K562 (cell line): ENCODE results near the gene SRRT. TPM values are rescaled to one million over a fixed set of nuclear protein-coding genes. Genes with fewer than 3 reads are reported as not detected.

Source experiments
- CLOCK ChIP-seq: fragments of 250-450 bp; sonication (Bioruptor Pico); IDR thresholded peaks from 2 replicates; pipeline ENCODE4 v1.4.0; 2020; ENCODE audit warnings: mild to moderate bottlenecking, moderate library complexity, borderline replicate concordance
- ELF2 ChIP-seq: fragments of 250-450 bp; sonication (Bioruptor Pico); IDR thresholded peaks from 2 replicates; pipeline ENCODE4 v1.5.0; 2021; ENCODE audit warnings: mild to moderate bottlenecking
- IRF2 ChIP-seq: sonication (generic); formaldehyde crosslinking; IDR thresholded peaks from 2 replicates; pipeline ENCODE4 v1.8.1; 2022; ENCODE audit warnings: mild to moderate bottlenecking, missing genetic modification reagents
- NRF1 ChIP-seq, 2 experiments: fragments of 450-650 bp; IDR thresholded peaks in 1 of 2; conservative IDR thresholded peaks in 1 of 2; 2 replicates each; pipeline ENCODE4 v1.6.1; 2014; ENCODE audit warnings: mild to moderate bottlenecking in 2 of 2
- RNF2 ChIP-seq: sonication (generic); IDR thresholded peaks from 2 replicates; pipeline ENCODE4 v1.6.1; 2016
- SETDB1 ChIP-seq: IDR thresholded peaks from one replicate; pipeline ENCODE4 v1.6.1; 2012; ENCODE audit warnings: low read length, control low read depth, inconsistent platforms
- TCF15 ChIP-seq: fragments of 250-450 bp; sonication (Bioruptor Pico); IDR thresholded peaks from 2 replicates; pipeline ENCODE4 v1.8.0; 2022; ENCODE audit warnings: moderate library complexity, mild to moderate bottlenecking, inconsistent platforms
- TFAP4 ChIP-seq: sonication (generic); formaldehyde crosslinking; IDR thresholded peaks from 2 replicates; pipeline ENCODE4 v1.8.0; 2022; ENCODE audit warnings: missing genetic modification reagents, mild to moderate bottlenecking, moderate library complexity, borderline replicate concordance
- ZNF318 ChIP-seq, 2 experiments: fragments of 450-650 bp; IDR thresholded peaks; 2 replicates each; pipeline ENCODE4 v1.6.1; 2016; ENCODE audit warnings: mild to moderate bottlenecking in 2 of 2, borderline replicate concordance in 1 of 2, low read depth in 1 of 2, moderate library complexity in 1 of 2
- ZNF592 ChIP-seq: fragments of 450-650 bp; IDR thresholded peaks from 2 replicates; pipeline ENCODE4 v1.6.1; 2017; ENCODE audit warnings: antibody characterized with exemption, mild to moderate bottlenecking
- polyA plus RNA-seq, 8 experiments: library from polyadenylated mRNA; depleted of rRNA in 4 of 8; stranded (reverse) in 5 of 8; unstranded in 3 of 8; fragments of >200 nt; fragmentation: Nextera tagmentation in 2 of 8; fragmentation: Illumina TruSeq in 1 of 8; extraction: Ambion mirVana in 2 of 8; extraction: Trizol in 1 of 8; gene quantifications; 2 replicates each; pipeline versions ENCODE4 v1.2.1 to v1.2.3, GENCODE V29; 2011 to 2014; ENCODE audit warnings: inconsistent platforms in 1 of 8, missing spikeins in 1 of 8
- total RNA-seq, 7 experiments: library from RNA; depleted of rRNA in 6 of 7; stranded (reverse); fragments of >200 nt in 6 of 7; fragmentation: Illumina TruSeq in 2 of 7; extraction: Trizol in 2 of 7; gene quantifications; 2 replicates each; pipeline versions ENCODE4 v1.2.1 to v1.2.3, GENCODE V29; 2011 to 2021; ENCODE audit warnings: low replicate concordance in 1 of 7

The SRRT gene
- total and polyA plus RNA-seq, 9 of the 15 experiments (the other 6 are each of a cell fraction or from before 2014, with no cell fraction given) = 10.3 to 263 (median 84.4) TPM

GRCh38 chr7:100829150-100829716, 45.7 kb upstream of the SRRT start (continued):
- TF ChIP-seq ZNF318 (IDR thresholded peaks at IDR 0.05; ENCODE audit: borderline replicate concordance in 1 of 2, low read depth in 1 of 2) = no peak
- peak; percentile 61 for TF ChIP-seq ZNF592
- peak; percentile 18 to 53; a peak in 1 of 4 replicates for TF ChIP-seq NRF1 (conservative IDR thresholded peaks at IDR 0.05 in 1 of 2, IDR thresholded peaks at IDR 0.05 in 1 of 2)
- no peak for TF ChIP-seq ELF2
- TF ChIP-seq TCF15 = no peak
- TF ChIP-seq RNF2 = peak; percentile 76; the same call in 1 of the 2 replicates
- TF ChIP-seq IRF2 = no peak
- peak; percentile 83; the same call in 1 of the 2 replicates for TF ChIP-seq TFAP4 (CRISPR knock-in tag)
- TF ChIP-seq CLOCK = no peak
- TF ChIP-seq SETDB1 = no peak
